ENCODE results near the gene ALX4.

The ALX4 gene

GRCh38 chr11:44347538-44347937, 37.6 kb upstream of the ALX4 start:
- H3K27ac ChIP-seq (ENCODE audit: low read depth, low read length) = no peak overlapping the region
- H3K4me1 ChIP-seq (ENCODE audit: control insufficient read depth in 1 of 2, insufficient read depth in 2 of 2, low read length in 2 of 2) = no peaks in the 10 kb centered on the region
- no peaks in the 10 kb centered on the region for H3K36me3 ChIP-seq (ENCODE audit: control insufficient read depth in 1 of 2, insufficient read depth in 2 of 2, low read length in 2 of 2)
- H3K9me3 ChIP-seq (ENCODE audit: control insufficient read depth in 1 of 2, low read length in 2 of 2) = no peaks in the 10 kb centered on the region
- H3K4me3 ChIP-seq (ENCODE audit: low read depth in 1 of 2, low read length in 2 of 2) = no peak overlapping the region
- no peak overlapping the region for H3K9ac ChIP-seq (ENCODE audit: low read depth in 1 of 2, low read length in 2 of 2)
- H3K27me3 ChIP-seq (ENCODE audit: control insufficient read depth in 1 of 2, insufficient read depth in 2 of 2, low read length in 2 of 2) = peaks cover 0 to 11% of the 10 kb centered on the region in 2 donors

GRCh38 chr11:44346983-44347382, 37.0 kb upstream of the ALX4 start:
- Histone ChIP-seq H3K9me3 (ENCODE audit: control insufficient read depth in 1 of 2, low read length in 2 of 2) (no peaks in the 10 kb centered on the region), H3K4me3 (ENCODE audit: low read depth in 1 of 2, low read length in 2 of 2) (no peak overlapping the region), H3K27me3 (ENCODE audit: control insufficient read depth in 1 of 2, insufficient read depth in 2 of 2, low read length in 2 of 2) (peaks cover 0 to 11% of the 10 kb centered on the region in 2 donors), H3K9ac (ENCODE audit: low read depth in 1 of 2, low read length in 2 of 2) (no peak overlapping the region), H3K27ac (ENCODE audit: low read depth, low read length) (no peak overlapping the region), H3K4me1 (ENCODE audit: control insufficient read depth in 1 of 2, insufficient read depth in 2 of 2, low read length in 2 of 2) (no peaks in the 10 kb centered on the region), H3K36me3 (ENCODE audit: control insufficient read depth in 1 of 2, insufficient read depth in 2 of 2, low read length in 2 of 2) (no peaks in the 10 kb centered on the region)

GRCh38 chr11:44345781-44346180, 35.8 kb upstream of the ALX4 start:
- Histone ChIP-seq H3K9ac (ENCODE audit: low read depth in 1 of 2, low read length in 2 of 2) (no peak overlapping the region), H3K9me3 (ENCODE audit: control insufficient read depth in 1 of 2, low read length in 2 of 2) (no peaks in the 10 kb centered on the region), H3K36me3 (ENCODE audit: control insufficient read depth in 1 of 2, insufficient read depth in 2 of 2, low read length in 2 of 2) (no peaks in the 10 kb centered on the region), H3K27me3 (ENCODE audit: control insufficient read depth in 1 of 2, insufficient read depth in 2 of 2, low read length in 2 of 2) (peaks cover 0 to 9% of the 10 kb centered on the region in 2 donors), H3K27ac (ENCODE audit: low read depth, low read length) (no peak overlapping the region), H3K4me3 (ENCODE audit: low read depth in 1 of 2, low read length in 2 of 2) (no peak overlapping the region), H3K4me1 (ENCODE audit: control insufficient read depth in 1 of 2, insufficient read depth in 2 of 2, low read length in 2 of 2) (no peaks in the 10 kb centered on the region)

GRCh38 chr11:44344921-44345320, 35.0 kb upstream of the ALX4 start:
- Histone ChIP-seq H3K9ac (ENCODE audit: low read depth in 1 of 2, low read length in 2 of 2) (no peak overlapping the region), H3K36me3 (ENCODE audit: control insufficient read depth in 1 of 2, insufficient read depth in 2 of 2, low read length in 2 of 2) (no peaks in the 10 kb centered on the region), H3K4me1 (ENCODE audit: control insufficient read depth in 1 of 2, insufficient read depth in 2 of 2, low read length in 2 of 2) (no peaks in the 10 kb centered on the region), H3K27ac (ENCODE audit: low read depth, low read length) (no peak overlapping the region), H3K4me3 (ENCODE audit: low read depth in 1 of 2, low read length in 2 of 2) (no peak overlapping the region), H3K9me3 (ENCODE audit: control insufficient read depth in 1 of 2, low read length in 2 of 2) (no peaks in the 10 kb centered on the region), H3K27me3 (ENCODE audit: control insufficient read depth in 1 of 2, insufficient read depth in 2 of 2, low read length in 2 of 2) (peaks cover 0 to 7% of the 10 kb centered on the region in 2 donors)

GRCh38 chr11:44344423-44344820, 34.5 kb upstream of the ALX4 start:
- H3K27me3 ChIP-seq (ENCODE audit: control insufficient read depth in 1 of 2, insufficient read depth in 2 of 2, low read length in 2 of 2) = peaks cover 0 to 11% of the 10 kb centered on the region in 2 donors

GRCh38 chr11:44343778-44344422, 34.0 kb upstream of the ALX4 start:
- H3K9me3 ChIP-seq (ENCODE audit: control insufficient read depth in 1 of 2, low read length in 2 of 2) = no peaks in the 10 kb centered on the region
- H3K36me3 ChIP-seq (ENCODE audit: control insufficient read depth in 1 of 2, insufficient read depth in 2 of 2, low read length in 2 of 2) = no peaks in the 10 kb centered on the region
- H3K27ac ChIP-seq (ENCODE audit: low read depth, low read length) = no peak overlapping the region
- H3K9ac ChIP-seq (ENCODE audit: low read depth in 1 of 2, low read length in 2 of 2) = no peak overlapping the region
- peaks cover 4 to 16% of the 10 kb centered on the region in 2 donors for H3K27me3 ChIP-seq (ENCODE audit: control insufficient read depth in 1 of 2, insufficient read depth in 2 of 2, low read length in 2 of 2)
- no peak overlapping the region for H3K4me3 ChIP-seq (ENCODE audit: low read depth in 1 of 2, low read length in 2 of 2)
- H3K4me1 ChIP-seq (ENCODE audit: control insufficient read depth in 1 of 2, insufficient read depth in 2 of 2, low read length in 2 of 2) = no peaks in the 10 kb centered on the region

More at GRCh38 chr11:44344423-44344820, 34.5 kb upstream of the ALX4 start:
- no peak overlapping the region for H3K9ac ChIP-seq (ENCODE audit: low read depth in 1 of 2, low read length in 2 of 2)
- H3K4me1 ChIP-seq (ENCODE audit: control insufficient read depth in 1 of 2, insufficient read depth in 2 of 2, low read length in 2 of 2) = no peaks in the 10 kb centered on the region
- H3K36me3 ChIP-seq (ENCODE audit: control insufficient read depth in 1 of 2, insufficient read depth in 2 of 2, low read length in 2 of 2) = no peaks in the 10 kb centered on the region
- no peak overlapping the region for H3K27ac ChIP-seq (ENCODE audit: low read depth, low read length)
- H3K4me3 ChIP-seq (ENCODE audit: low read depth in 1 of 2, low read length in 2 of 2) = no peak overlapping the region
- no peaks in the 10 kb centered on the region for H3K9me3 ChIP-seq (ENCODE audit: control insufficient read depth in 1 of 2, low read length in 2 of 2)

GRCh38 chr11:44342616-44343015, 32.7 kb upstream of the ALX4 start:
- H3K4me3 ChIP-seq (ENCODE audit: low read depth in 1 of 2, low read length in 2 of 2) = no peak overlapping the region
- H3K9me3 ChIP-seq (ENCODE audit: control insufficient read depth in 1 of 2, low read length in 2 of 2) = no peaks in the 10 kb centered on the region
- no peak overlapping the region for H3K9ac ChIP-seq (ENCODE audit: low read depth in 1 of 2, low read length in 2 of 2)
- no peaks in the 10 kb centered on the region for H3K4me1 ChIP-seq (ENCODE audit: control insufficient read depth in 1 of 2, insufficient read depth in 2 of 2, low read length in 2 of 2)
- H3K36me3 ChIP-seq (ENCODE audit: control insufficient read depth in 1 of 2, insufficient read depth in 2 of 2, low read length in 2 of 2) = no peaks in the 10 kb centered on the region
- no peak overlapping the region for H3K27ac ChIP-seq (ENCODE audit: low read depth, low read length)
- H3K27me3 ChIP-seq (ENCODE audit: control insufficient read depth in 1 of 2, insufficient read depth in 2 of 2, low read length in 2 of 2) = peaks cover 4 to 25% of the 10 kb centered on the region in 2 donors

GRCh38 chr11:44340656-44341055, 30.7 kb upstream of the ALX4 start:
- no peak overlapping the region for H3K9ac ChIP-seq (ENCODE audit: low read depth in 1 of 2, low read length in 2 of 2)
- no peak overlapping the region for H3K4me3 ChIP-seq (ENCODE audit: low read depth in 1 of 2, low read length in 2 of 2)
- H3K9me3 ChIP-seq (ENCODE audit: control insufficient read depth in 1 of 2, low read length in 2 of 2) = no peaks in the 10 kb centered on the region
- peaks cover 10 to 35% of the 10 kb centered on the region in 2 donors for H3K27me3 ChIP-seq (ENCODE audit: control insufficient read depth in 1 of 2, insufficient read depth in 2 of 2, low read length in 2 of 2)
- no peaks in the 10 kb centered on the region for H3K4me1 ChIP-seq (ENCODE audit: control insufficient read depth in 1 of 2, insufficient read depth in 2 of 2, low read length in 2 of 2)
- no peak overlapping the region for H3K27ac ChIP-seq (ENCODE audit: low read depth, low read length)
- H3K36me3 ChIP-seq (ENCODE audit: control insufficient read depth in 1 of 2, insufficient read depth in 2 of 2, low read length in 2 of 2) = no peaks in the 10 kb centered on the region

GRCh38 chr11:44339530-44339883, 29.6 kb upstream of the ALX4 start:
- Histone ChIP-seq H3K9me3 (ENCODE audit: control insufficient read depth in 1 of 2, low read length in 2 of 2) (no peaks in the 10 kb centered on the region), H3K4me3 (ENCODE audit: low read depth in 1 of 2, low read length in 2 of 2) (no peak overlapping the region), H3K36me3 (ENCODE audit: control insufficient read depth in 1 of 2, insufficient read depth in 2 of 2, low read length in 2 of 2) (no peaks in the 10 kb centered on the region), H3K4me1 (ENCODE audit: control insufficient read depth in 1 of 2, insufficient read depth in 2 of 2, low read length in 2 of 2) (no peaks in the 10 kb centered on the region), H3K9ac (ENCODE audit: low read depth in 1 of 2, low read length in 2 of 2) (no peak overlapping the region), H3K27me3 (ENCODE audit: control insufficient read depth in 1 of 2, insufficient read depth in 2 of 2, low read length in 2 of 2) (peaks cover 16 to 31% of the 10 kb centered on the region in 2 donors), H3K27ac (ENCODE audit: low read depth, low read length) (no peak overlapping the region)

GRCh38 chr11:44338698-44339529, 29.0 kb upstream of the ALX4 start:
- H3K9me3 ChIP-seq (ENCODE audit: control insufficient read depth in 1 of 2, low read length in 2 of 2) = no peaks in the 10 kb centered on the region

More at GRCh38 chr11:44338698-44339529, 29.0 kb upstream of the ALX4 start:
- no peak overlapping the region for H3K27ac ChIP-seq (ENCODE audit: low read depth, low read length)
- H3K36me3 ChIP-seq (ENCODE audit: control insufficient read depth in 1 of 2, insufficient read depth in 2 of 2, low read length in 2 of 2) = no peaks in the 10 kb centered on the region
- H3K9ac ChIP-seq (ENCODE audit: low read depth in 1 of 2, low read length in 2 of 2) = no peak overlapping the region
- H3K27me3 ChIP-seq (ENCODE audit: control insufficient read depth in 1 of 2, insufficient read depth in 2 of 2, low read length in 2 of 2) = peaks cover 22 to 35% of the 10 kb centered on the region in 2 donors
- no peak overlapping the region for H3K4me3 ChIP-seq (ENCODE audit: low read depth in 1 of 2, low read length in 2 of 2)
- no peaks in the 10 kb centered on the region for H3K4me1 ChIP-seq (ENCODE audit: control insufficient read depth in 1 of 2, insufficient read depth in 2 of 2, low read length in 2 of 2)

Measured in duodenal mucosa (tissue), 2 donors.